ENCODE data around the gene SEC61G.

DNA sequence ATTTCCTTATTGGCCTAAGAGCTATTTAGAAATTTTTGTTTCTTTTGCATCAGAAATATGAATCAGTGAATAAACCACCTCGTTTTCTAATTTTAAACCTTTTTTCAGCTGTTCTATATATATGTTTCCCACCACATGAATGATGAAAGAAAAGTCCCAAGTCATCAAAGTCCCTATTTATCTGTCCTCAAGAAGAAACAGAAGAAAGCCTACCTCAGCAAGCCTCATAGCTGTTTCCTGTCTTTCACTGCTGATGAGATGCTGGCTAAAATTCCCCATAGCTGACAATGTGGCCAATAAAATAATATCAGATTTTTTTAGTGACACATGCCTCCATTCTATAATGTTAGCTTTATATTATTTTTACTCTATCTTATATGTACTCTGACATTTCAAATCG is 54.2 kb downstream of the SEC61G start:
- TF ChIP-seq CTCF (conservative IDR thresholded peaks at IDR 0.05; ENCODE audit: low read length), result no peak
- no peak for TF ChIP-seq EZH2phosphoT487 (IDR thresholded peaks at IDR 0.05; ENCODE audit: borderline replicate concordance)

Data from Loucy (cell line).